Endothelial cell of umbilical vein (primary cell): Measurements from ENCODE around the gene PSENEN.

ENCODE experiments used
- CTCF ChIP-seq, 2 donors: IDR thresholded peaks; 1 replicate in 1 of 2; 2 replicates in 1 of 2; pipeline ENCODE4 v1.5.1; 2011; ENCODE audit warnings: low read length in 2 of 2, mild to moderate bottlenecking in 2 of 2, moderate library complexity in 2 of 2, control low read depth in 1 of 2, inconsistent platforms in 1 of 2, low read depth in 1 of 2; ENCODE audit not compliant: insufficient read depth in 1 of 2; ENCODE audit errors: extremely low read depth in 1 of 2
- MYC ChIP-seq: IDR thresholded peaks from one replicate; pipeline ENCODE4 v1.6.1; 2011; ENCODE audit warnings: mild to moderate bottlenecking, low read depth, low read length
- POLR2A ChIP-seq: IDR thresholded peaks from 2 replicates; pipeline ENCODE4 v1.6.1; 2012; ENCODE audit warnings: low read depth, mild to moderate bottlenecking, control low read depth, low read length

- TF ChIP-seq MYC = no peak
- no peak for TF ChIP-seq POLR2A
- TF ChIP-seq CTCF (IDR thresholded peaks at IDR 0.05; ENCODE audit: extremely low read depth in 1 of 2, insufficient read depth in 1 of 2, low read depth in 1 of 2, low read length in 2 of 2) = no peak
These were observed 1.6 kb upstream of the PSENEN start for GRCh38 chr19:35743640-35744429.
